ACC112 (cell line): Measurements from ENCODE around the gene CD3E.
A peak's percentile ranks its signal among the peaks of the same experiment; 100 is the strongest.

Experiments used
- H2AFZ ChIP-seq: fragments of 200-600 bp; sonication (generic); one replicate; pipeline ENCODE4 v1.6.0; 2017; ENCODE audit warnings: antibody characterized with exemption, low read length; ENCODE audit not compliant: unreplicated experiment
- H3K27ac ChIP-seq: fragments of 200-600 bp; sonication (generic); 2 replicates; pipeline ENCODE4 v1.5.1; 2014; ENCODE audit warnings: low read depth, mild to moderate bottlenecking, antibody characterized with exemption, low read length, moderate library complexity
- H3K27me3 ChIP-seq: fragments of 200-600 bp; sonication (generic); 2 replicates; pipeline ENCODE4 v1.6.1; 2014; ENCODE audit warnings: mild to moderate bottlenecking, antibody characterized with exemption, low read length, moderate library complexity, mixed read lengths; ENCODE audit not compliant: insufficient read depth
- H3K36me3 ChIP-seq: fragments of 200-600 bp; sonication (generic); 2 replicates; pipeline ENCODE4 v1.6.1; 2016; ENCODE audit warnings: mild to moderate bottlenecking, antibody characterized with exemption, low read length, moderate library complexity, mixed read lengths; ENCODE audit not compliant: insufficient read depth
- H3K4me1 ChIP-seq: fragments of 200-600 bp; sonication (generic); one replicate; pipeline ENCODE4 v1.6.1; 2016; ENCODE audit warnings: low read length, mixed read lengths; ENCODE audit not compliant: insufficient read depth, unreplicated experiment, control insufficient read depth
- H3K4me3 ChIP-seq: fragments of 200-600 bp; sonication (generic); 2 replicates; pipeline ENCODE4 v1.5.1; 2014; ENCODE audit warnings: mild to moderate bottlenecking, low read depth, low read length
- H3K79me2 ChIP-seq: fragments of 200-600 bp; sonication (generic); one replicate; pipeline ENCODE4 v1.6.0; 2016; ENCODE audit warnings: low read length; ENCODE audit not compliant: control insufficient read depth, unreplicated experiment, insufficient read depth

Gene CD3E

GRCh38 chr11:118304568-118305248, at the start of gene CD3E:
Gene CD3E, plus strand, starts transcription at chr11:118304730. Its CDS starts 223 bp downstream, at chr11:118304953.
- Histone ChIP-seq H3K27me3 (peaks cover 77% of the 10 kb centered on the region), H3K4me1 (no peaks in the 10 kb centered on the region), H3K36me3 (no peaks in the 10 kb centered on the region), H3K27ac (no peak within 1 kb of the TSS), H3K4me3 (no peak within 1 kb of the TSS), H2AFZ (no peak within 1 kb of the TSS), H3K79me2 (no peaks in the 10 kb centered on the region)

GRCh38 chr11:118258410-118258809, 46.1 kb upstream of the CD3E start:
- Histone ChIP-seq H3K36me3 (no peaks in the 10 kb centered on the region), H3K27ac (no peak overlapping the region), H3K27me3 (peaks cover 69% of the 10 kb centered on the region), H2AFZ (no peak overlapping the region), H3K79me2 (no peaks in the 10 kb centered on the region), H3K4me3 (no peak overlapping the region), H3K4me1 (no peaks in the 10 kb centered on the region)

DNA sequence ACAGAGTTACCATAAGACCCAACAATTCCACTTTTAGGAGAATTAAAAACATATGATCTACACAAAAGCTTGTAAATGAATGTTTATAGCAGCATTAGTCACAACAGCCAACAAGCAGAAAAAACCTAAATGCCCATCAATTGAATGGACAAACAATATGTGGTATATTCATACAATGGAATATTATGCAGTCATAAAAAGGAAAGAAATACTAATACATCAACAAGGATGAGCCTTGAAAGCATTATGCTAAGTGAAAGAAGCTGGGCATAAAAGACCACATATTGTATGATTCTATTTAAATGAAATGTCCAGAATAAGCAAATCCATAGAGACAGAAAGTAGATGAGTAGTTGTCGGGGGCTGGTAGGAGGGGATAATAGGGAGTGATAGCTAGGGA, 45.4 kb upstream of the CD3E start:
- H3K4me1 ChIP-seq: peaks cover 1% of the 10 kb centered on the region
- H2AFZ ChIP-seq: no peak overlapping the region
- H3K4me3 ChIP-seq: no peak overlapping the region
- H3K27me3 ChIP-seq: peaks cover 71% of the 10 kb centered on the region
- no peaks in the 10 kb centered on the region for H3K79me2 ChIP-seq
- no peak overlapping the region for H3K27ac ChIP-seq
- no peaks in the 10 kb centered on the region for H3K36me3 ChIP-seq

- Histone ChIP-seq H3K4me1 (peaks cover 4% of the 10 kb centered on the region), H3K36me3 (no peaks in the 10 kb centered on the region), H3K27me3 (peaks cover 71% of the 10 kb centered on the region), H3K4me3 (no peak overlapping the region), H2AFZ (no peak overlapping the region), H3K27ac (no peak overlapping the region), H3K79me2 (no peaks in the 10 kb centered on the region)
Measured at GRCh38 chr11:118260353-118260752, 44.2 kb upstream of the CD3E start.

DNA sequence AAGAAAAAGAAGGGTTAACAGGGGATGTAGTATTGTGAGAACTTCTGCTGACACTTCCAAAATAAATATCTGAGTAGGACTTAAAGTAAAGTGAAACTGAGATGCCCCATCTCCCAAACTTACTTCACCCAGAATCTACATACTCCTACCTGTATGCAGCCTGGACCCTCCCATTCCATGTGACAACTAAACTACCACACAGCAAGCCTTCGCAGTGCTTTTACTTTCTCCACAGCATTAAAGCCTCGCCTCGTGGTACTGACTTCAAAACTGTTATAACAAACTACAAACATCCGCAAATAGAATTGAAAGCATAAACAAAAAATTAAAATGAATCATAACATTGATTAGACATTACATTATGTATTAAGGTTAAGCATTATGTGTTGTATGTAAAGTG, 41.4 kb upstream of the CD3E start:
- H3K4me1 ChIP-seq: peaks cover 4% of the 10 kb centered on the region
- no peaks in the 10 kb centered on the region for H3K36me3 ChIP-seq
- H2AFZ ChIP-seq: no peak overlapping the region
- no peak overlapping the region for H3K4me3 ChIP-seq
- no peak overlapping the region for H3K27ac ChIP-seq
- H3K27me3 ChIP-seq: peaks cover 80% of the 10 kb centered on the region
- H3K79me2 ChIP-seq: no peaks in the 10 kb centered on the region

DNA sequence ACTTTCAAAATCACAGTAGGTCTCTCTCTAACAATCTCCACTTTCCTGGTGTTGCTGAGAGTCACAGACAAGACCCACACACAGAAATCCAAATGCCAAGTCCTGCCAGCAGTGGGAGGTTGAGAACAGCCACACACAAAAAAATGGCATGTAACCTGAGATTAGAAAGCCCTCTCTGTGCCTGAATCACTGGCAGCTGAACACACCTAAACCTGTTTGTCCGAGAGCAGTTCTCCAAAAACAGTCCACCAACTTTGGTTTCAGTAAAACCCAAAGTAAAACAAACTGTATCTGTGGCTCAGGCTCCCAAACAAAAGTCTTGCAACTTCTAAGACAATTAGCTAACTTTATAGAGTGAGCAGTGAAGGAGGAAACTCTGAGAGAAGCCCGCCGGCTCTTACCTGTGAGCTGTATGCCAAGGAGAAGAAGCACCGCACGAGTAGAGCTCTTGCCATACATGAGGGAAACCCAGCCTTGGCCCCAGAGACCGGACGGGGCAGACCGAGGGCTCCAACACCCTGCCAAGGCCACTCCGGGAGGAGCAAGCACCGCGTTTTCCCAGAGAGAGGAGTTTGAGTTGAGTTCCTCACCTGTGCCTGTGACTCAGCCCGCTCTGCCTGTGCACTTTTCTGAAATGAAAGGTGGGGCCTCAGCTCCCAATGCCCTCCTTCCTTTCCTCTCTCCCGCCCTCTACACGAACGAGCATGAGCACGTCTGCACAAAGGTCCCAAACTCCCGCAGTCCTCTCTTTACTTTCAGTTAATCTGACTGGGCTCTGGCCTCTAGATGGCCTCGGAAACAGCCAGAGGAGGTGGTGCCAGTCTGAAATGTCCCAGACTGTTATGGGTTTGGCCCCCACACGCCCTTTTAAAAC, 40.6 kb upstream of the CD3E start, which contains the start of gene MPZL2:
Gene MPZL2 (minus strand): TSS at position 603 of the 874 bp plus-strand sequence. CDS start 144 bp downstream, at position 459.
- Histone ChIP-seq H3K27ac (no peak within 1 kb of the TSS), H3K4me3 (peak within 1 kb of the TSS; percentile 41), H3K36me3 (no peaks in the 10 kb centered on the region), H3K27me3 (peaks cover 88% of the 10 kb centered on the region), H2AFZ (no peak within 1 kb of the TSS), H3K4me1 (peaks cover 4% of the 10 kb centered on the region), H3K79me2 (no peaks in the 10 kb centered on the region)

DNA sequence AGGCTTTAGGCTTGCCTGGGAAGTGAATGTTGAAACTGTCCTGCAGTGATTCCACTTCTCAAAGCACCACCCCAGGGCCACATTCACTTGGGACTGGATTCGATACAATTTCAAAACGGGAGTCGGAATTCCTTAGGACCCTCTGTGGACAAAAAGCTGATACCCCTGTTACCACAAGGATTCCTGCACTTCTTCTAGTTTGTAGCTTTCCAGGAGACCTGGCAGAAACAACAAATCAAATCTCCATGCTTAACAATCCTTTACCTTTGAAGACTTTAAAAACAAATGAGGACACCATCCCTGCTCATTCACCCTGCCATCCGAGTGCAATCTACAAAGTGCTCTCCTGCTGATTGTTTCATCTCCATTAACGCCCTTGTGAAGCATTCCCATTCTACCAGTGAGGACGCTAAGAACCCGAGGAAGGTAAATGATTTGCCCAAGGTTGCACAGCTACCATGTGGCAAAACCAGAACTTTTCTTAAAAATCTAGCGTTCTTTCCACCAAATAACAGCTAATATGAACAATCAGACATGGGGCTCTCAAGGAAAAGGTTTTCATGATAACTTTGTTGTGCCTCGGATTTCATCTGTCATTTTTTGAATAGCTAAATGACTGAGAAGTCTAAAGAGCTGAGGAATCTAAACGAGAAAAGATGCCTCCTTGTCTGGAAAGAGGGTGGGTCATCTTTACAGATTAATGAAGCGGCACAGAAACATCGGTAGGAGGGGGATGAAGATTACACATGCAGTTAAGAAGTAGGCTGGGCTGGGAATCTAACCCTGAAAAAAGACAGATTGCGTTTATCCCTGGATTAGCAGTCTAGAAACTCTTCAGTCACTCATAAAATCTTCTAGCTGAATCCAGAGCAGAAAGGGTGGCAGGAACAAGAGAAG, 39.7 kb upstream of the CD3E start:
- Histone ChIP-seq H3K36me3 (no peaks in the 10 kb centered on the region), H3K4me1 (peaks cover 4% of the 10 kb centered on the region), H3K27me3 (peaks cover 93% of the 10 kb centered on the region), H3K27ac (no peak overlapping the region), H3K4me3 (peak overlapping the region; percentile 41), H2AFZ (no peak overlapping the region), H3K79me2 (no peaks in the 10 kb centered on the region)

- Histone ChIP-seq H3K36me3 (no peaks in the 10 kb centered on the region), H3K27ac (no peak overlapping the region), H2AFZ (no peak overlapping the region), H3K79me2 (no peaks in the 10 kb centered on the region), H3K4me3 (no peak overlapping the region), H3K4me1 (peaks cover 4% of the 10 kb centered on the region), H3K27me3 (peaks cover 96% of the 10 kb centered on the region)
Measured at GRCh38 chr11:118265954-118266353, 38.6 kb upstream of the CD3E start.

DNA sequence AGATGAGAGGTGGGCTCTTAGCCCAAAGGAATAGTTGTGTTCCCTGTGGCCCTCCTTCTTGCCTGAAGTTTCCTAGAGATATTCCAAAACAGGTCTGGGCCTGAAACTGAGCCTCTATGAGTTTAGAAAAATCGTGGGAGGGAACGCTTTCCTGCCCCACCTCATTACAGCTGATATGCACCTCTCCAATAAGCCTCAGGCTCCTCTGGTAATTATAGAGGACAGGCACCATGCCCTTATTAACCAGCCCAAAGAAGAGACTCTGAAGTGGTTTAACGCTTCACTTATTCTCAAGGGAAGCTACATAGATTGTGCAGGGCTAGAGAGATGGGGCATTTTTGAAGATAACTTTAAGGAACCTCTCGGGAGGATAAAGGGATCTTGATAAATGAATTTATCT, 37.0 kb upstream of the CD3E start:
- no peaks in the 10 kb centered on the region for H3K79me2 ChIP-seq
- H3K4me1 ChIP-seq: peaks cover 4% of the 10 kb centered on the region
- H3K27me3 ChIP-seq: peaks cover 84% of the 10 kb centered on the region
- no peak overlapping the region for H3K4me3 ChIP-seq
- no peaks in the 10 kb centered on the region for H3K36me3 ChIP-seq
- no peak overlapping the region for H3K27ac ChIP-seq
- H2AFZ ChIP-seq: no peak overlapping the region

- Histone ChIP-seq H3K36me3 (no peaks in the 10 kb centered on the region), H2AFZ (no peak overlapping the region), H3K27me3 (peaks cover 43% of the 10 kb centered on the region), H3K4me1 (peaks cover under 1% of the 10 kb centered on the region), H3K27ac (no peak overlapping the region), H3K79me2 (no peaks in the 10 kb centered on the region), H3K4me3 (no peak overlapping the region)
Measured at GRCh38 chr11:118272001-118272400, 32.5 kb upstream of the CD3E start.
